Spleen (tissue), 11 donors: ENCODE data around the gene TMCC1. TPM values are rescaled to one million over a fixed set of nuclear protein-coding genes. Genes with fewer than 3 reads are reported as not detected.

Source experiments
- DNase-seq: peaks from one replicate; pipeline ENCODE4 v3.0.0-alpha.2; 2020
- H3K27ac ChIP-seq, 8 donors: fragments of 200-600 bp; sonication (generic) in 7 of 8; 1 replicate in 4 of 8; 2 replicates in 4 of 8; pipeline versions ENCODE4 v1.5.0 to v1.8.0; 2016 to 2021; ENCODE audit warnings: inconsistent platforms in 4 of 8, mild to moderate bottlenecking in 4 of 8, moderate library complexity in 1 of 8
- H3K27me3 ChIP-seq, 7 donors: fragments of 200-600 bp; sonication (generic) in 6 of 7; replicated peaks in 1 of 7; 1 replicate in 4 of 7; 2 replicates in 3 of 7; pipeline versions ENCODE4 v1.5.0 to v1.8.0; 2016 to 2021; ENCODE audit warnings: inconsistent platforms in 3 of 7, mild to moderate bottlenecking in 1 of 7
- H3K36me3 ChIP-seq, 6 donors: fragments of 200-600 bp; sonication (generic) in 5 of 6; 1 replicate in 4 of 6; 2 replicates in 2 of 6; pipeline versions ENCODE4 v1.5.0 to v1.8.0; 2016 to 2021; ENCODE audit warnings: inconsistent platforms in 2 of 6
- H3K4me1 ChIP-seq, 6 donors: fragments of 200-600 bp; sonication (generic) in 5 of 6; 1 replicate in 3 of 6; 2 replicates in 3 of 6; pipeline versions ENCODE4 v1.5.0 to v1.8.0; 2016 to 2021; ENCODE audit warnings: inconsistent platforms in 3 of 6
- H3K4me3 ChIP-seq, 8 donors: fragments of 200-600 bp; sonication (generic) in 7 of 8; 1 replicate in 4 of 8; 2 replicates in 4 of 8; pipeline versions ENCODE4 v1.5.0 to v1.8.0; 2016 to 2021; ENCODE audit warnings: inconsistent platforms in 4 of 8, mild to moderate bottlenecking in 4 of 8, moderate library complexity in 2 of 8
- H3K9me3 ChIP-seq, 8 donors: fragments of 200-600 bp; sonication (generic) in 7 of 8; 1 replicate in 4 of 8; 2 replicates in 4 of 8; pipeline versions ENCODE4 v1.5.0 to v1.8.0; 2016 to 2021; ENCODE audit warnings: inconsistent platforms in 4 of 8
- CTCF ChIP-seq, 11 experiments: fragments of 200-600 bp in 7 of 11; fragments of 450-650 bp in 4 of 11; sonication (generic) in 4 of 11; IDR thresholded peaks in 8 of 11; conservative IDR thresholded peaks in 3 of 11; 1 replicate in 7 of 11; 2 replicates in 4 of 11; pipeline versions ENCODE4 v1.4.0 to v1.8.0; 2016 to 2021; ENCODE audit warnings: antibody characterized with exemption in 11 of 11, inconsistent platforms in 4 of 11, mild to moderate bottlenecking in 1 of 11
- POLR2A ChIP-seq, 3 donors: fragments of 450-650 bp; IDR thresholded peaks; one replicate each; pipeline ENCODE4 v1.5.1; 2017; ENCODE audit warnings: antibody characterized with exemption in 3 of 3, mild to moderate bottlenecking in 1 of 3
- POLR2AphosphoS5 ChIP-seq, 3 donors: sonication (generic); formaldehyde crosslinking; IDR thresholded peaks; one replicate each; pipeline ENCODE4 v1.5.1; 2017; ENCODE audit warnings: antibody characterized with exemption in 3 of 3
- WGBS, 5 donors: extraction: QIAGEN DNeasy Blood & Tissue Kit in 3 of 5; methylation state at CpG; one replicate each; pipeline versions ENCODE4 v1.1.5 to v1.1.7; 2013 to 2018; 5-methylcytosine and 5-hydroxymethylcytosine counted together
- intact Hi-C: fragments of 100-400 bp; cut with DNase I; formaldehyde crosslinking; loops from one replicate; pipeline ENCODE4 v1.15.0; 2023; ENCODE audit warnings: low total_unique reads
- polyA plus RNA-seq, 3 donors: library from polyadenylated mRNA; stranded (reverse); fragments of 200-250 nt; gene quantifications; one replicate each; pipeline ENCODE4 v1.2.1, GENCODE V29; 2013
- total RNA-seq, 7 donors: library from RNA; depleted of rRNA in 3 of 7; stranded (reverse); fragments of >200 nt in 3 of 7; fragmentation: NEBNext Ultra II Directional in 4 of 7; extraction: Animal tissue kit (Norgen Biotek cat#: 25700) in 4 of 7; gene quantifications; one replicate each; pipeline versions ENCODE4 v1.1.0 to v1.2.1, GENCODE V29; 2016 to 2021
- donor health status: healthy with polysubstance abuse.
- donor health status: DM: no; HTN: no; CAD: no; lungs with moderate emphysema.
- donor health status: DM: no; HTN: no; CAD: no.
- donor health status: Bipolar disorder and iron deficiency.
- donor health status: healthy.
- donor health status: DM: no; HTN: no; CAD: no.
- donor health status: DM: yes; HTN: yes; CAD: no.

Gene TMCC1
- total and polyA plus RNA-seq, 10 donors, result 4.5 to 45.5 (median 32.5) TPM

- intact Hi-C loops, result no loop called here
These were observed 175.3 kb downstream of the TMCC1 start for GRCh38 chr3:129718201-129718600.

GRCh38 chr3:129715854-129716253 is 177.7 kb downstream of the TMCC1 start:
- H3K27ac ChIP-seq, result no peak overlapping the region
- H3K27me3 ChIP-seq, result no peaks in the 10 kb centered on the region
- H3K4me1 ChIP-seq, result peaks cover 0 to 11% (median 2%) of the 10 kb centered on the region in 6 donors
- DNase-seq, result no peak
- H3K9me3 ChIP-seq, result no peaks in the 10 kb centered on the region
- intact Hi-C loops, result no loop called here
- no peak for TF ChIP-seq POLR2AphosphoS5 (IDR thresholded peaks at IDR 0.05)
- no peak for TF ChIP-seq POLR2A (IDR thresholded peaks at IDR 0.05)
- no peak for TF ChIP-seq CTCF (IDR thresholded peaks at IDR 0.05 in 8 of 11, conservative IDR thresholded peaks at IDR 0.05 in 3 of 11)
- H3K36me3 ChIP-seq, result peaks cover 0 to 2% (median 0%) of the 10 kb centered on the region in 6 donors
- no peak overlapping the region for H3K4me3 ChIP-seq
- 88 to 99% (median 97%) methylated on average over 1 to 2 of the region's 2 CpGs for WGBS, 5 donors

More at GRCh38 chr3:129718201-129718600, 175.3 kb downstream of the TMCC1 start:
- no peak overlapping the region for H3K27ac ChIP-seq
- peaks cover 0 to 17% (median 2%) of the 10 kb centered on the region in 6 donors for H3K4me1 ChIP-seq
- H3K9me3 ChIP-seq, result no peaks in the 10 kb centered on the region
- H3K4me3 ChIP-seq, result no peak overlapping the region
- no peak for TF ChIP-seq POLR2AphosphoS5 (IDR thresholded peaks at IDR 0.05)
- TF ChIP-seq CTCF (IDR thresholded peaks at IDR 0.05 in 8 of 11, conservative IDR thresholded peaks at IDR 0.05 in 3 of 11), result no peak
- no peak for DNase-seq
- WGBS, 5 donors, result 69 to 78% (median 71%) methylated on average over 4 of the region's 4 CpGs
- no peaks in the 10 kb centered on the region for H3K27me3 ChIP-seq
- no peaks in the 10 kb centered on the region for H3K36me3 ChIP-seq

- Histone ChIP-seq H3K4me1 (no peaks in the 10 kb centered on the region), H3K9me3 (no peaks in the 10 kb centered on the region), H3K36me3 (peaks cover 0 to 5% (median 0%) of the 10 kb centered on the region in 6 donors), H3K4me3 (no peak overlapping the region), H3K27me3 (no peaks in the 10 kb centered on the region), H3K27ac (no peak overlapping the region)
- intact Hi-C loops, result no loop called here
- no peak for DNase-seq
- TF ChIP-seq CTCF (IDR thresholded peaks at IDR 0.05 in 8 of 11, conservative IDR thresholded peaks at IDR 0.05 in 3 of 11) (no peak), POLR2AphosphoS5 (IDR thresholded peaks at IDR 0.05) (no peak), POLR2A (IDR thresholded peaks at IDR 0.05) (no peak)
- WGBS, 5 donors, result 86 to 98% (median 88%) methylated on average over 1 of the region's 1 CpG
These were observed 185.1 kb downstream of the TMCC1 start for GRCh38 chr3:129708328-129708861.

- 92 to 100% (median 96%) methylated on average over 3 of the region's 3 CpGs for WGBS, 5 donors
- TF ChIP-seq POLR2AphosphoS5 (IDR thresholded peaks at IDR 0.05), result no peak
- no peak for TF ChIP-seq POLR2A (IDR thresholded peaks at IDR 0.05)
- no peak for TF ChIP-seq CTCF (IDR thresholded peaks at IDR 0.05 in 8 of 11, conservative IDR thresholded peaks at IDR 0.05 in 3 of 11)
- no peaks in the 10 kb centered on the region for H3K9me3 ChIP-seq
- no peaks in the 10 kb centered on the region for H3K4me1 ChIP-seq
- H3K36me3 ChIP-seq, result no peaks in the 10 kb centered on the region
- no peaks in the 10 kb centered on the region for H3K27me3 ChIP-seq
- H3K27ac ChIP-seq, result no peak overlapping the region
- intact Hi-C loops, result no loop called here
- no peak for DNase-seq
- H3K4me3 ChIP-seq, result no peak overlapping the region
These were observed 188.2 kb downstream of the TMCC1 start for GRCh38 chr3:129705274-129705673.
